KBM-7 (cell line): Measurements from ENCODE around the gene DLK1.
A peak's percentile ranks its signal among the peaks of the same experiment; 100 is the strongest.

Experiments
- DNase-seq: peaks from one replicate; pipeline ENCODE4 v3.0.0-alpha.2; 2015
- in situ Hi-C: fragments of 300-500 bp; cut with MboI; formaldehyde crosslinking; loops from 2 replicates; pipeline ENCODE4 v1.14.3; 2020; ENCODE audit warnings: low sequenced_read_pairs, low pct_unique_long_range_greater_than_20kb, mixed read lengths

Gene DLK1

GRCh38 chr14:100747736-100748135 lies 21.0 kb downstream of the DLK1 start:
- DNase-seq: no peak
- in situ Hi-C loops: no loop called here

- in situ Hi-C loops: no loop called here
- no peak for DNase-seq
These were observed 21.7 kb downstream of the DLK1 start for GRCh38 chr14:100748403-100748802.

- DNase-seq: no peak
- in situ Hi-C loops: no loop called here
These were observed 22.3 kb downstream of the DLK1 start for GRCh38 chr14:100748944-100749343.

GRCh38 chr14:100749967-100750597 lies 23.4 kb downstream of the DLK1 start:
- in situ Hi-C loops: no loop called here
- DNase-seq: no peak

GRCh38 chr14:100750762-100751699 lies 24.3 kb downstream of the DLK1 start:
- DNase-seq: no peak

GRCh38 chr14:100754020-100754419 lies 27.3 kb downstream of the DLK1 start:
- in situ Hi-C loops: no loop called here
- no peak for DNase-seq

More at GRCh38 chr14:100750762-100751699, 24.3 kb downstream of the DLK1 start:
- in situ Hi-C loops: no loop called here

GRCh38 chr14:100755649-100756048 lies 29.0 kb downstream of the DLK1 start:
- DNase-seq: no peak
- in situ Hi-C loops: no loop called here

- in situ Hi-C loops: no loop called here
- no peak for DNase-seq
These were observed 34.8 kb downstream of the DLK1 start for GRCh38 chr14:100761481-100761880.

- peak; percentile 27 for DNase-seq
These were observed 35.4 kb downstream of the DLK1 start for GRCh38 chr14:100762089-100762515.

GRCh38 chr14:100762901-100763300 lies 36.2 kb downstream of the DLK1 start:
- no peak for DNase-seq
- in situ Hi-C loops: no loop called here

More at GRCh38 chr14:100762089-100762515, 35.4 kb downstream of the DLK1 start:
- in situ Hi-C loops: no loop called here

GRCh38 chr14:100764471-100765115 lies 37.9 kb downstream of the DLK1 start:
- DNase-seq: no peak

GRCh38 chr14:100765296-100765695 lies 38.6 kb downstream of the DLK1 start:
- in situ Hi-C loops: no loop called here
- no peak for DNase-seq

More at GRCh38 chr14:100764471-100765115, 37.9 kb downstream of the DLK1 start:
- in situ Hi-C loops: no loop called here

GRCh38 chr14:100765991-100766390 lies 39.3 kb downstream of the DLK1 start:
- no peak for DNase-seq
- in situ Hi-C loops: no loop called here

- DNase-seq: no peak
These were observed 40.5 kb downstream of the DLK1 start for GRCh38 chr14:100767003-100767787.

GRCh38 chr14:100767788-100768536 lies 41.3 kb downstream of the DLK1 start:
- DNase-seq: no peak
- in situ Hi-C loops: no loop called here

More at GRCh38 chr14:100767003-100767787, 40.5 kb downstream of the DLK1 start:
- in situ Hi-C loops: no loop called here

- in situ Hi-C loops: no loop called here
- DNase-seq: no peak
These were observed 42.6 kb downstream of the DLK1 start for GRCh38 chr14:100769035-100769939.

- in situ Hi-C loops: no loop called here
These were observed 43.4 kb downstream of the DLK1 start for GRCh38 chr14:100770046-100770445.

More at GRCh38 chr14:100770046-100770445, 43.4 kb downstream of the DLK1 start:
- DNase-seq: no peak
